A673 (cell line): ENCODE measurements around the gene SEC61B. TPM values are rescaled to one million over a fixed set of nuclear protein-coding genes. Genes with fewer than 3 reads are reported as not detected.

Experiments
- Bru-seq: library from RNA; stranded (reverse); fragments of 400-500 nt; gene quantifications from one replicate; lab custom pipeline; 2021; lab: Mats Ljungman, UMichigan
- BruChase-seq, 2 experiments: library from RNA; stranded (reverse); fragments of 400-500 nt; gene quantifications; one replicate each; lab custom pipeline; 2021; lab: Mats Ljungman, UMichigan
- BruUV-seq: library from RNA; stranded (reverse); fragments of 400-500 nt; replicated peaks from 2 replicates; lab custom pipeline; 2021; lab: Mats Ljungman, UMichigan
- CTCF ChIA-PET: fragments of 300-600 bp; sonication (Branson Sonifier 250); formaldehyde crosslinking; loops from one replicate; lab custom pipeline; 2022; ENCODE audit warnings: antibody characterized with exemption; lab: Charles Lee
- POLR2A ChIA-PET: fragments of 300-600 bp; sonication (Branson Sonifier 250); formaldehyde crosslinking; loops from one replicate; lab custom pipeline; 2022; ENCODE audit warnings: antibody characterized with exemption; ENCODE audit not compliant: low non-redundant PET; lab: Charles Lee
- DNase-seq: peaks from one replicate; pipeline ENCODE4 v3.0.0-alpha.2; 2015; ENCODE audit warnings: low spot score
- H3K27ac ChIP-seq: fragments of 200-600 bp; sonication (generic); 2 replicates; pipeline ENCODE4 v1.5.1; 2016; ENCODE audit warnings: mixed run types, low read depth, mild to moderate bottlenecking, mixed read lengths, antibody characterized with exemption, low read length; ENCODE audit not compliant: poor library complexity, severe bottlenecking
- H3K27me3 ChIP-seq: fragments of 200-600 bp; sonication (generic); replicated peaks from 2 replicates; pipeline ENCODE4 v1.6.1; 2017; ENCODE audit warnings: mixed run types, low read depth, mild to moderate bottlenecking, mixed read lengths, antibody characterized with exemption, low read length; ENCODE audit not compliant: insufficient read depth, poor library complexity
- H3K36me3 ChIP-seq: fragments of 200-600 bp; sonication (generic); 2 replicates; pipeline ENCODE4 v1.6.1; 2016; ENCODE audit warnings: mixed run types, mild to moderate bottlenecking, mixed read lengths, antibody characterized with exemption, low read length; ENCODE audit not compliant: insufficient read depth, poor library complexity, severe bottlenecking
- H3K4me1 ChIP-seq: fragments of 200-600 bp; sonication (generic); 2 replicates; pipeline ENCODE4 v1.6.1; 2017; ENCODE audit warnings: mixed run types, mild to moderate bottlenecking, mixed read lengths, antibody characterized with exemption, low read length; ENCODE audit not compliant: insufficient read depth, poor library complexity, severe bottlenecking
- H3K4me3 ChIP-seq: fragments of 200-600 bp; sonication (generic); 2 replicates; pipeline ENCODE4 v1.5.1; 2016; ENCODE audit warnings: low read depth, mixed run types, mild to moderate bottlenecking, mixed read lengths, low read length; ENCODE audit not compliant: poor library complexity, severe bottlenecking
- H3K9me3 ChIP-seq: fragments of 200-600 bp; sonication (generic); 2 replicates; pipeline ENCODE4 v1.6.1; 2016; ENCODE audit warnings: mixed run types, low read depth, mild to moderate bottlenecking, mixed read lengths, antibody characterized with exemption, low read length; ENCODE audit not compliant: poor library complexity, severe bottlenecking
- CTCF ChIP-seq: fragments of 300-800, 200-600 bp; sonication (generic); conservative IDR thresholded peaks from 2 replicates; pipeline ENCODE4 v1.5.1; 2017; ENCODE audit warnings: low read depth, mild to moderate bottlenecking, antibody characterized with exemption, low read length, moderate library complexity, mixed read lengths
- EZH2 ChIP-seq: fragments of 200-600 bp; sonication (generic); IDR thresholded peaks from 2 replicates; pipeline ENCODE4 v1.6.1; 2017; ENCODE audit warnings: borderline replicate concordance, low read depth, mild to moderate bottlenecking, mixed read lengths, antibody characterized with exemption, low read length; ENCODE audit not compliant: poor library complexity, severe bottlenecking
- intact Hi-C: fragments of 100-400 bp; cut with micrococcal nuclease; formaldehyde crosslinking; loops from one replicate; pipeline ENCODE4 v1.10.0; 2022; ENCODE audit not compliant: unreplicated experiment
- long read RNA-seq: library from polyadenylated mRNA; stranded (forward); transcript quantifications from one replicate; pipeline ENCODE4 v2.0.0, GENCODE V29; 2022
- total RNA-seq: library from RNA; stranded (reverse); gene quantifications from 2 replicates; pipeline ENCODE4 v1.2.3, GENCODE V29; 2021

The SEC61B gene
- total RNA-seq: 175 and 183 TPM in 2 replicates
- Bru-seq, nascent RNA: percentile 95 among the genes with signal in this experiment
- BruChase-seq, experiment 1, labeled RNA remaining after a 2-hour chase: percentile 84 among the genes with signal in this experiment
- BruChase-seq, experiment 2, labeled RNA remaining after a 6-hour chase: percentile 89 among the genes with signal in this experiment
- long read RNA-seq, transcript SEC61B-201 (4 exons, 545 nt): major isoform, 194 of 199 reads
- long read RNA-seq, partial matches to known transcripts: 2 of 199 reads
- long read RNA-seq, other reads (novel, unspliced or antisense): 3 of 199 reads

- peak; percentile 95 for DNase-seq
- CTCF ChIA-PET: interaction anchor here (0.6 to 1.0 kb wide), 2 partner anchors 10 to 19 kb away, joined by 3 read pairs; no protein-coding TSS in a partner anchor
- Histone ChIP-seq H3K4me3 (peak within 1 kb of the TSS; percentile 72), H3K9me3 (no peaks in the 10 kb centered on the region), H3K36me3 (peaks cover 18% of the 10 kb centered on the region), H3K4me1 (peaks cover 24% of the 10 kb centered on the region), H3K27me3 (no peaks in the 10 kb centered on the region), H3K27ac (peak within 1 kb of the TSS; percentile 93)
- intact Hi-C loops: loop anchor here (5.0 to 10.0 kb wide), 2 partner anchors 57 to 600 kb away; partner anchors contain the start of gene NR4A3
- BruUV-seq: no TSS peak
- POLR2A ChIA-PET: interaction anchor here (0.6 kb wide), 1 partner anchor 1335 kb away, joined by 3 read pairs; no protein-coding TSS in a partner anchor
- TF ChIP-seq CTCF (no peak), EZH2 (no peak)
Measured at GRCh38 chr9:99221621-99222415, at the start of gene SEC61B, which contains the start of gene ALG2. Gene SEC61B, plus strand, starts transcription at chr9:99222282. Its CDS starts 82 bp downstream, at chr9:99222364. Gene ALG2, minus strand, starts transcription at chr9:99221942. Its CDS starts 48 bp downstream, at chr9:99221894.

- ChIA-PET POLR2A (no interaction called here), CTCF (no interaction called here)
- Histone ChIP-seq H3K4me1 (no peaks in the 10 kb centered on the region), H3K4me3 (no peak overlapping the region), H3K36me3 (no peaks in the 10 kb centered on the region), H3K27me3 (no peaks in the 10 kb centered on the region), H3K27ac (no peak overlapping the region), H3K9me3 (no peaks in the 10 kb centered on the region)
- intact Hi-C loops: no loop called here
- no peak for DNase-seq
- BruUV-seq: no TSS peak
- TF ChIP-seq EZH2 (no peak), CTCF (no peak)
Measured at GRCh38 chr9:99173570-99174504, 48.2 kb upstream of the SEC61B start.

GRCh38 chr9:99176527-99177013 lies 45.5 kb upstream of the SEC61B start:
- no peak overlapping the region for H3K4me3 ChIP-seq
- no peaks in the 10 kb centered on the region for H3K36me3 ChIP-seq
- DNase-seq: no peak
- POLR2A ChIA-PET: no interaction called here
- CTCF ChIA-PET: no interaction called here
- no TSS peak for BruUV-seq
- H3K4me1 ChIP-seq: no peaks in the 10 kb centered on the region
- H3K27ac ChIP-seq: no peak overlapping the region
- intact Hi-C loops: no loop called here
- H3K27me3 ChIP-seq: no peaks in the 10 kb centered on the region
- TF ChIP-seq CTCF (no peak), EZH2 (no peak)
- H3K9me3 ChIP-seq: no peaks in the 10 kb centered on the region
